CD1c-positive myeloid dendritic cell (primary cell): ENCODE measurements around the gene BEND6.
"Not testable (repeated sequence)": the region's sequence is repeated elsewhere in the genome, so short reads cannot be mapped to it uniquely, and the experiment has no call there.

Experiments used
- DNase-seq: peaks from one replicate; pipeline ENCODE4 v3.0.0-alpha.2; 2016; ENCODE audit errors: extremely low spot score

BEND6 gene

DNA sequence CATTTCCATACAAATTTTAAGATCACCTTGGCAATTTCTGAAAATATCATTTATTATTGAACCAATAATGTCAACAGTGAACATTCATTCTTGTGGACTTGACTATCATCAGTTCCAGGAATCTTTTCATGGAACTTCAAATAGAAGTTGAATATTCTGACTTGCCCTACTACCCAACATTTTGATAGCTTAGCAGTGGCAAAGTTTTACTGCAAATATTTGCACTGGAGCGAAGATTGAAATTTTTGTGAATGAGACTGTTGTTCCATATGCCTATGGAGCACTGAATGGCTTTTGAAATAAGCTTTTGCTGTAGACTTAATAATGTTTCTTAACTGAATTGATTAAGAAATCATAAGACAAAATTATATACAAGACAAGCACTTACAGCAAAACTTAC lies 23.6 kb downstream of the BEND6 start:
- no peak for DNase-seq

DNA sequence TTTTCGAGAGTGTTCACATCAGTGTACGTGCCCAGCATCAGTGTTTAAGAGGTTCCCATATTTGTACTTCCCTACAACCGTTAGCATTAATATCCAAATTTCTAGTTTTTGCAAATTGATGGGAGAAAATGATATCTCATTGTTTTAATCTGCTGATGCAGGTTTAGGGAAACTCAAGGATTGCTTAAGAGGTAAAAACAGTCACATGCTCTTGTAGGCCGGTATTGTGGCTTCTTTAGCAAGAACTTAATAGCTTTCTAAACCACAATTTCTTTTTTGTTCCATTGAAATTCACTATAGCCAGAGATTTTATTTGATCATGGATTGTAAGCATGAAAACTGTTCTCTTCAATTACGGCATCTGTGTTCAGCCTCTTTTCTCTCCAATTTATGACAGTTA lies 29.5 kb downstream of the BEND6 start:
- DNase-seq = peak; percentile 3

DNA sequence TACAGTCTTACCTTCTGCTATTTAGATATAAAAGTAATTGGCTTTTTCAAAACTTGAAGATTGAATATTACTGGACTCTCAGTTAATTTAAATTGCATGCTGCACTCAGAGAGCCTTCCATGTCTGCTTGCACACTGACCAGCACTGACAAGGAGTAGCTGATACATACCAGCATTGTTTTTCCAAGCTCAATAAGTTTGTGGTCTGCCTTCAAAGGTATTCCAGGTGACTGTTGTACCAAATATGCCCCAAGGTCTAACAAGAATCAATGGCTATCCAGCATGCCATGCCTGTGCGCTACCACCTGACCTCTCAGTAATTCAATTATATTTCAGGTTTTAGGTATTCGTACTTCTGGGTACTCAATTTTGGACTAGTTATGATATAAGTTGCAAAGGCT lies 30.0 kb downstream of the BEND6 start:
- DNase-seq = no peak

DNA sequence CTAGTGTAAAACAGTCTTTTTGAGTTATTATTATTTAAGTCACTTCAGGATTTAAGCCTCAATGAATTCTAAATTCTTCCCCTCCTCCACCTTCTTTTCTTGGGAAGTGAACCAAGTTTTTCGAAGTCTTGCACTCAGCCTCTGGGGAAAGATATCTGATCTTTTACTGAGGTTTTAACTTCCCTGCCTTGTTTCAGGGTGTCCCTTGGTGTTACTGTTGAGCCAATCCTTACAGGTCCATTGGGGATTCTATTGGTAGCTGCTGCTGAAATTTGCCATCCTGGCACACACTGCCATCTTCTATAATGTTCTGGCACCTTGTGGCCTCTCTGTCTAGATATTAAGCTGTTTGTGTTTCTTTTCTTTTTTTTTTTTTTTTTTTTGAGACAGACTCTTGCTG lies 31.7 kb downstream of the BEND6 start:
- DNase-seq = no peak

DNA sequence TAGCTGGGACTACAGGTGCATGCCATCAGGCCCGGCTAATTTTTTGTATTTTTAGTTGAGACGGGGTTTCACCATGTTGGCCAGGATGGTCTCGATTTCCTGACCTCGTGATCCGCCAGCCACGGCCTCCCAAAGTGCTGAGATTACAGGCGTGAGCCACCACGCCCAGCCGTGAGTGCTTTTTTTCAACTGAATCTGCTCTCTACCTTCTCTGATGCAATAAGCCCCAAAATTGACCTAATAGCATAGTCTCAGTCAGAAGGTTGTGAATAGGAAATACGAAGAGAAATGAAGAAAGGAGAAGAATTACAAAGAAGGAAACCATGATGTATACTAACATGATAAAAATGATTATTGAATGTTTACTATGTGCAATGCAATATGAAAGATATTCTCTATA lies 33.2 kb downstream of the BEND6 start:
- DNase-seq = no peak

DNA sequence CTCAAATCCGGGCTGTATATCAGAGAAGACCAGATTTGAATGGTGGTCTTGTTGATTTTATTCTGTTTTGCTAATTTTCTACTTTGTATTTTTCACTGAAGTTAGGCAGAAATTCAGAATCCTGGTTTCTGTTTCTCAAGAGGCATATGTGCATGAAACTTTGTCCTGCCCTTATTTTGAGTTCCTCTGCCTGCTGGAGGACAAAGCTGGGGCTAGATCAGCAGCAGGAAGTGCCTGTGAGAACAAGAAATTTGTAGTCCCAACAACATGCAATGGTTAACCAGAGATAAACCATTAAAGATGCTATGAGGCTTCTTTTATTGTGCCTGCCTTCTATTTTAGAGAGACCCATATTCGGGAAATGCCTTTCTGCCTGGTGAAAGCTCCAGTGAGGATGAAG lies 37.1 kb downstream of the BEND6 start:
- no peak for DNase-seq

DNA sequence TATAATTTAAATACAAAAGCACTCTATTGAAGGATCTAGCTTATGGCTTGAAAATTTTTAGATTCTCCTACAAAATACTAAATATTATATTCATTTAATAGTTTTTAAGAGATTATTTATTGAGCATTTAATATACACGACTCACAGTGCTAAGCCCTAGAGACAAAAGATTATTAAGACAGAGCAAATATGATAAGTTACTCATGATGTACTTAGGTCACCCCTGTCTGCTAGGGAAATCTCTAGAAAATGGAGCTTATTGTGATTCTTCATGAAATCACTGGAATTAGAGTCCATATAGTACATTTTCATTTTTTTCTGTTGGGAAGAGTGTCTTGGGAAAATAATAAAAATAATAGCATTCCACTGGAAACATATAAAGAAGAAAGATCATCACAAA lies 37.8 kb downstream of the BEND6 start:
- no peak for DNase-seq

DNA sequence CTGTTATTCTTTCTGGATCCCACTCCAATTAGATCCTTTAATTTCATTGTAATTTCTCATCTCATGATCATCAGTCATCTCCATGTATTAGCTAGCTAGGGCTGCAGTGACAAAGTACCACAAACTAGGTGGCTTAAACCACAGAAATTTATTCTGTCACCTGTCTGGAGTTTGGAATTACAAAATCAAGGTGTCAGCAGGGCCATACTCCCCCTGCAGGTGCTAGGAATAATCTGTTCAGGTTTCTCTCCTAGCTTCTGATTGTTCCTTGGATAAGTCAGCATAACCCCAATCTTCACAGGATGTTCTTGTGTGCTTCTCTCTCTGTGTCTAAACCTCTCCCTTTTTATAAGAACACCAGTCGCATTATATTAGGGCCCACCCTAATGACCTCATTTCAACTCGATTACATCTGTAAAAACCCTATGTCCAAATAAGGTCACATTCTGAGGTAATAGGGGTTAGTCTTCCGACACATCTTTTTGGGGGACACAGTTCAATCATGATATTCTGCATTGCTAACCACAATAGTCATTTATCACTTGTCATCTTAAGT lies 40.5 kb downstream of the BEND6 start:
- no peak for DNase-seq

DNA sequence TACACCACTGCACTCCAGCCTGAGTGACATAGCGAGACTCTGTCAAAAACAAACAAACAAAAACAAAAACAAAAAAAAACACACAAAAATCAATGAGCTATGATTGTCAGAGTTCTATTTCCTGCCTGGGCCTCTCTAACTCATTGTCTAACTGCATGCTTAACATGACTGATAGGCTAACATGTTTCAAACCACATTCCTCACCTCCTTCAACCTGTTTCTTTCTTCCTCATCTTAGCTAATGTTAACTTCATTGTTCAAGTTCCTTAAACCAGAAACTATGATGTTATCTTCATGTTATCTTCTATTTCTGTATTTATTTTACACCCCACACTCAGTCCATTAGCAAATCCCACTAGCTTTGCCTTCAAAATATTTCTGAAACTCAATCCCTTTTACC lies 41.5 kb downstream of the BEND6 start:
- DNase-seq = no peak

DNA sequence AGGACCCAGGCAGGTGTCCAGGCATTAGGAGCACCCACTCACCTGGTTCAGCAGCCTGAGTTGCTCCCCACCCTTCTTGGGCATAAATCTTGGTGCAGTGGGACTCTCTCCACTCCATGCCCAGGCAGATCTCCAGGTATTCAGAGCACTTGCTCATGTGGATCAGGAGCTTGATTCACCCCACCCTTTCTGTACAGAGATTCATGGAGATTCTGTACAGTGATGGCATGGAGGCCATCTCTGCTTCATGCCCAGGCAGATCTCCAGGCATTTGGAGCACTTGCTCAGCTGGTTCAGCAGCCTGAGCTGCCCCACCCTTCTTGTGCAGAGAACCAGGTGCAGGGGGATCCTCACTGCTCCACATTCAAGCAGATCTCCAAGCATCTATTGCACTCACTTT lies 44.1 kb downstream of the BEND6 start:
- DNase-seq = no peak

DNA sequence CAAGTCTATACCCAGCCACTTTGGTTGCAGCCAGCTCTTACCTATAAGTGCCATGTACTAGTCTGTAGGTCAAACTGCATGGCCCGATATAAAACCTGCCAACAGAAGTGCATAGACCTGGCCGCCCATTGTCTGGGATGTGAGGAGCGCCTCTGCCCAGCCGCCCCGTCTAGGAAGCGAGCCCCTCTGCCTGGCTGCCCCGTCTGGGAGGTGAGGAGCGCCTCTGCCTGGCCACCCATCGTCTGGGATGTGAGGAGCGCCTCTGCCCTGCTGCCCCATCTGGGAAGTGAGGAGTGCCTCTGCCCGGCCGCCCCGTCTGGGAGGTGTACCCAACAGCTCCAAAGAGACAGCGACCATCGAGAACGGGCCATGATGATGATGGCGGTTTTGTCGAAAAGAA lies 44.8 kb downstream of the BEND6 start:
- DNase-seq = not testable (repeated sequence)

DNA sequence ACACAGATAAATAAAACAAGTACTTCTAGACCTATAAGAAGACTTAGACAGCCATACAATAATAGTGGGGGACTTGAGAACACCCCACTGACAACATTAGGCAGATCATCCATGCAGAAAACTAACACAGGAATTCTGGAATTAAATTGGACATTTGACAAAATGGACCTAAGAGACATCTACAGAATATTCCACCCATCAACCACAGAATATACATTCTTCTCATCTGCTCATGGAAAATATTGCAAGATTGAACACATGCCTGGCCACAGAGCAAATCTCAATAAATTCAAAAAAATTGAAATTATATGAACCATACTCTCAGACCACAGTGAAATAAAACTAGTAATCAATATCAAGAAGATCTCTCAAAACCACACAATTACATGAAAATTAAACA lies 47.3 kb downstream of the BEND6 start:
- no peak for DNase-seq

DNA sequence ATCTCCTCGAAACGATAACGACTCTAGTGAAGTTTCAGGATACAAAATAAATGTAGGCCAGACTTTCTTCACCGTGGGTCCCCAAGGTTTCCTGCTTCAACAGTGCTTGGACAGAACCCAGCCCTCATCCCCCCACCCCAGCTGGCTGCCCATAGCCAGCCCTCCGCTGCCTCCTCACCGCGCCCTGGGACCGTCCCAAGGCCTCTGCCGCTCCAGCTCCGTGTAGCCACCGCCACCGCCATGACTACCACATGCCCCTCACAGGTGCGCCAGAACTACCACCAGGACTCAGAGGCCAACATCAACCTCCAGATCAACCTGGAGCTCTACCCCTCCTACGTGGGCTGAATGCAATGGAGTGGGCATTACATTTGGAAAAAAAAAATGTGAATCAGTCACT lies 49.4 kb downstream of the BEND6 start:
- no peak for DNase-seq

DNA sequence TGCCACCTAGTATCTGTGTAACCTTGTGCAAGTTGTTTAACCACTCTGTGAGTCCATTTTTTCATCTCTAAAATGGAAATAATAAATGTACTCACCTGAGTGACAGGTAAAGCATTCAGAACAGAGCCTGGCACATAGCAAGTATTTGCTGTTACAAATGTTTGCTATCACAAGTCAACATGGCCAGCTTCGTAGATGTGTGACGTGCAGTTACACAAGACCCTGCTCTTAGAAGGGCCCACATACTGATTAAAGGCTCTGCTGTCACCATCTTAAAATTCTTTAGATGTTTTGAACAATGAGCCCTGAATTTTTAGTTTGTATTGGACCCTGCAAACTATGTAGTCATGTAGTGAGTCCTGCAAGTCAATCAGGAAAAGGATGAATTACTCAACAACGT lies 51.2 kb downstream of the BEND6 start:
- DNase-seq = no peak

DNA sequence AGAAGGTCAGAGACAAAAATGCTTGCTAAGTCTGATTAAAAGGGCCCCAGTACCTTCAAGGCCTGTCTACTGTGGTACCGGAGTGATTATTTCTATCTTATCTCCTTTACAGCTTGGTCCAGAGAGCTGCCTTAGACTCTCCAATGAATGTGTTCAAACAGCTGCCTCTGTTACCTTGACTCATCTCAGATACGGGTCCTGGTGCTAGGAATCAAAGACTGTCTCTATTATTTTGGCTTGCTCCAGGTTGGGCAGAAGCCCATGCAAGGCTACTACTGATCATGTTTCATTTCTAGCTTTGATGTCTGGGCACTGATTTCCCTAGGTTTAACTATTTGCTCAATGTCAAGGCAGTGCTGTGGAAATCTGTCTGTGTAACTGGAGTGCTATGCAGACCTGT lies 53.2 kb downstream of the BEND6 start:
- not testable (repeated sequence) for DNase-seq

DNA sequence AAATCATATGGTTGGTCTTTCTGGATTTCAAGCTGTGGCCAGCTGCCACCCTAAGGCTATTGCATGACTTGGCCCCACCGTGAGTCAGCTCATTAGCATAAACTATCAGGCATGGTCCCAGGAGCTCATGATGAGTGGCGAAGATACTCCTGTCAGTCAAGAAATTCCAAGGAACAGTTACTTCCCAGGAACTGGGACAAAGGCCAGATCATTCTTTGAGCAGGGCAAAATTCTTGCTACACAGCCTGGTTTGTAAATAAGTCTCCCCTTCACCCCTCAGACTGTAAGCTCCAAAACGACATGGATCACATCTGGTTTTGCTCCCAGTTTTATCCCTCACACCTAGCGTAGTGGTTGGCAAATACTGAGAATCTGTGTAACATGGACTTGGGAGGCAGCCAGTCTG lies 58.6 kb downstream of the BEND6 start:
- no peak for DNase-seq

DNA sequence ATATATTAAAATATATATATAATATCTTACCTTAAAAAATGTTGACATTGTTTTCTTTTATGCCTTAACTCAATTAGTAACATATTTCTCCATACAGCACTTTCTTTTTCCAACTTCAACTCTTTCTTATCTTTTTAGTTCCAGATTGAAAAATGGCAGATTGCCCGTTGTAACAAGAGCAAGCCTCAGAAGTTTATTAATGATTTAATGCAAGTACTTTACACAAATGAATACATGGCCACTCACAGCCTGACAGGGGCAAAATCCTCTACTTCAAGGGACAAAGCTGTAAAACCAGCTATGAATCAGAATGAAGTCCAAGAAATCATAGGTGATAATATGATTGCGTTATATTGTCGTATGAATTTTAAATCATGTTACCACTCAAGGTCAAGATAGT lies 62.2 kb downstream of the BEND6 start:
- DNase-seq = no peak

DNA sequence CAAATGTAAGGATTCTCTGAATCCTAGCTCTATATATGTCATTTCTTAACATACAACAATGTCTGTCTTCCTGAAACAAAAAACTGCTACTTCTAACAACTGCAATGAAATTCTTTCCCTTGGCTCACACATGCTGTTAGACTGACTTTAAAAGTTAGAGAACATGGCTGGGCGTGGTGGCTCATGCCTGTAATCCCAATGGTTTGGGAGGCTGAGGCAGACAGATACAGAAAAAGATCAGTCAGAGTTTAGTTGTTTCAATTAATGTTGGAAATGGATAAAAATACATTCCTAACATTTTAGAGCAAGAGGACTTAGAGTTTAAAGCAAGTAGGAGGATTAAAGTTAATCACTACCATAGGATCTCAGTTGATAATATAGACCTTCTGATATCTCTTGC lies 62.9 kb downstream of the BEND6 start:
- no peak for DNase-seq

DNA sequence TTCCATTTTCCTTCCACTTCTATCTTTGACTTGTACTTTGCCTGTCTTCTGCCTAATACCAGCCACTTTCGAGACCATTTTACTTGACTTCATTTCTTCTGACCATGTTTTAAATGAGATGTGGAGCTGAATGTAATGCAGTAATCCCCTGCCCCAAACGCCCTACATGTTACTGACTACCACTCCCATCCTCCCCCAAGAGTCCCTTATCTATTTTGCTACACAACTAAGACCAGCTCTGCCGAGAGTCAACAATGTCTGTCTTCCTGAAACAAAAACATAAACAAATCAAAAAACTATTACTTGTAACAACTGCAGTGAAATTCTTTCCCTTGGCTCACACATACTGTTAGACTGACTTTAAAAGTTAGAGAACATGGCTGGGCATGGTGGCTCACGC lies 64.5 kb downstream of the BEND6 start:
- no peak for DNase-seq

DNA sequence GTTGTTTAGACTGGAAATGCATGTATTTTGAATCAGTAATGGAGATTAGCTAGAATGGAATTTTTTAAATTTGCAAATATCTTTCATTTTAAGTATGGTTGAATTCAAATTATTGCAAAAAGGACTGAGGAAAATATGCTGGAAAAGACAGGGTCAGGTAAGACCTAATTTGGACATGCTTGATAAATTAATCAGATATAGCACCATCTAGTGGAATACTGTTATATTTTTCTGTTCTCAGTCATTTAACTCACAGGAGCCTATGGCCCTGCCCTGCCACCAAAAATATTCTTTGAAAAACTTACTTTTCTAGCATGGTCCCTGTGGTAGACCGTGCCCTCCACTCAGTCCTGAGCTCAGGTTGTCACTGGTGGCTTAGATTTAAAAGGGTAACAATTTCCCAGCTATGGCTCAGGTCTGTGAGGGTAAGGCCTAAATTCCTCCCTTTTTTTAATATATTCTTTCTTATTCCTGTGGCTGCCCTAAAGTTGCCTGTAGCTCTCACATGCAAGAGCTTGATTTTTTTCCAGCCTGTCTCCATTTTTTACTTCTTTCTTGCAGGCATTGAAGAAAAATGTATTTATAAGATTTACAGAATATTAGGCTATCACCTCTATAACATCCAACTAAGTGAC lies 66.3 kb downstream of the BEND6 start:
- peak; percentile 57 for DNase-seq

DNA sequence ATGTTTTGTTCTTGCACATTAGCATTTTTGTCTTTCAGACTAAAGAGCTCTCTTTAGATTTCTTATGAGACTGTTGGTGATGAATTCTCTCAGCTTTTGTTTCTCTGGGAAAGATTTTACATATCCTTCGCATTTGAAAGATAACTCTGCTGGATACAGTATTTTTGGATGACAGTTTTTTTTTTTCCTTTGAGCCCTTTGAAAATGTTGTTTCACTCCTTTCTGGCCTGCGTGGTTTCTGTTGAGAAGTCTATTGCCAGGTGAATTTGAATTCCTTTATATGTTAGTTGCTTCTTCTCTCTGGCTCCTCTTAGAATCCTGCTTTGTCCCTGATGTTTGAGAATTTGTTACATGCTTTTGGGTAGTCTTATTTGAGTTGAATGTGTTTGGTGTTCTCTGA lies 69.4 kb downstream of the BEND6 start:
- no peak for DNase-seq

DNA sequence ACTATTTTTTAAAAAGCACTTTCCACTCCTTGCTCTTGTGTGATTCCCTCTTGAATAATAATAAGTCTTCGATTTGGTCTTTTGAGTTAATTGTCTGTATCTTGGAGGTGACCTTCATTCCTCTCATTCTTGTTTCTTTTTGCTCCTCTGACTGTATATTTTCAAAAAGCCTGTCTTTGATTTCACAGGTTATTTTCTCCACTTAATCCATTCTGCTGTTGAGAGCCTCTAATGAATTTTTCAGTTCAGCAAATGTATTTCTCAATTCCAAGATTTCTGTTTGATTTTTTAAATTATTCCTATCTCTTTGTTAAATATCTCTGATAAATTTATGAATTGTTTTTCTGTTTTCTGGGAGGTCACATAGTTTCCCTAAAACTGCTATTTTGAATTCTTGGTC lies 69.9 kb downstream of the BEND6 start:
- DNase-seq = no peak

DNA sequence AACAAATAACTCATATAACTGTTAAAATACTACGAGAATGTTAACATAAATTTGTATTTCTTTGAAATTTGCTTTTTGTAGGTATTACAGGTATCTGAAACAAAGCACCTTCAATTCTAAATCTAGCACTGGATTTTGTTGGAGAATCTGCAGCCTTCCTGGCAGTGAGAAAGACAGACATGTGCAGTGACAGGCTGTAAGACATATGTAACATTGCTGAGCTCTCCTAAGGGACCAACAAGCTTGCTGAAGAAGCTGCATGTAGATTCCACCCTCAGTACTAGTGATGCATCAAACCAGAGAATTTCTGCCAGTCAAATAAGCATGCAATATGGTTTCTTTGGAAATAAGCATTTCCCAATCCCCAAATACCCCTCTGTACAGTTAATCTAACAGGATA lies 71.1 kb downstream of the BEND6 start:
- no peak for DNase-seq

DNA sequence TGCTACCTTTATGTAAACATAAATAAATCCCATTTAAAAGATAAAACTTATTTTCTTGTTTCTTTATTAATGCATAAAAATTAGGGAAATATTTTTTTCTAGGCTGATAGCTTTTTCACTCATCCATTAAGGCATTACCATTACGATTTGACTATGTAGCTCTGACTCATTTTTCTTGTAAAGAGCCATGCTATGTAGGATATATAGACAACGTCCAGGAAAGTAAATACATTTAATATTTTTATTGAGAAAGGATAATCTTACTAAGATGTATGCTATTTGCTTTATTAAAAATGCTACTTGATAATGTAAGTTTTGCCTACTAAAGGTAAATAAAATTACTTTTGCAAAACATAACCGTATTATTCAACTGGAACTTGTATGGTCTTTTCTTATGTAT lies 72.4 kb downstream of the BEND6 start:
- no peak for DNase-seq
